GM12874 (cell line): ENCODE data around the gene PSORS1C2.
A peak's percentile ranks its signal among the peaks of the same experiment; 100 is the strongest.

Experiments
- CTCF ChIP-seq: IDR thresholded peaks from 2 replicates; pipeline ENCODE4 v1.5.1; 2011; ENCODE audit warnings: low read depth, mild to moderate bottlenecking, control low read depth, low read length, moderate library complexity; ENCODE audit not compliant: insufficient read depth

PSORS1C2 gene

GRCh38 chr6:31158863-31159855 lies 20.3 kb upstream of the PSORS1C2 start:
- TF ChIP-seq CTCF, result peak; percentile 45

- no peak for TF ChIP-seq CTCF
Observed at GRCh38 chr6:31158140-31158862, 19.4 kb upstream of the PSORS1C2 start, which contains the start of gene TCF19. TSS of gene TCF19 (plus strand) at chr6:31158589. CDS start at chr6:31159470, 881 bp downstream.

GRCh38 chr6:31157513-31158139 lies 18.8 kb upstream of the PSORS1C2 start, which contains the start of gene CCHCR1:
TSS of gene CCHCR1 (minus strand) at chr6:31157802. CDS start at chr6:31157600, 202 bp downstream.
- no peak for TF ChIP-seq CTCF

GRCh38 chr6:31156641-31157040 lies 17.8 kb upstream of the PSORS1C2 start:
- no peak for TF ChIP-seq CTCF

GRCh38 chr6:31154436-31154835 lies 15.6 kb upstream of the PSORS1C2 start:
- TF ChIP-seq CTCF, result no peak

GRCh38 chr6:31152781-31153180 lies 13.9 kb upstream of the PSORS1C2 start:
- no peak for TF ChIP-seq CTCF
